Measurements from ENCODE around the gene N4BP2L2. TPM values are rescaled to one million over a fixed set of nuclear protein-coding genes. Genes with fewer than 3 reads are reported as not detected.

Gene N4BP2L2
- total and polyA plus RNA-seq, 2 of the 4 experiments (the other 2 are of a cell fraction) = 28.7 to 34.6 TPM

GRCh38 chr13:32553720-32554119, 15.1 kb upstream of the N4BP2L2 start:
- no peak overlapping the region for H3K27ac ChIP-seq (ENCODE audit: insufficient read depth, low read length)
- WGBS, 2 experiments (ENCODE audit: extremely low coverage in 2 of 2, insufficient read length in 1 of 2) = no CpG with 5 or more reads among the region's 1 CpG
- no peaks in the 10 kb centered on the region; the same call in 1 of the 2 replicates for H3K27me3 ChIP-seq (ENCODE audit: control insufficient read depth, insufficient read depth, low read length)
- no peak overlapping the region for H3K4ac ChIP-seq (ENCODE audit: low read depth, low read length)
- ATAC-seq (ENCODE audit: low read depth) (no peak), DNase-seq (no peak)
- no peak overlapping the region for H2BK15ac ChIP-seq (ENCODE audit: low read depth, low read length)
- H4K20me1 ChIP-seq (ENCODE audit: insufficient read depth, low read length) = no peaks in the 10 kb centered on the region
- H3K4me3 ChIP-seq (ENCODE audit: insufficient read depth, low read depth, low read length) = no peak overlapping the region
- H4K91ac ChIP-seq (ENCODE audit: insufficient read depth, low read depth, low read length) = no peak overlapping the region
- H3K79me1 ChIP-seq (ENCODE audit: low read depth in 1 of 2, low read length in 2 of 2) = no peaks in the 10 kb centered on the region
- H3K14ac ChIP-seq (replicated peaks; ENCODE audit: low read depth, low read length) = no peak overlapping the region
- no peak overlapping the region for H2BK20ac ChIP-seq (ENCODE audit: low read depth, low read length)
- H3K36me3 ChIP-seq (ENCODE audit: control insufficient read depth, insufficient read depth, low read length) = no peaks in the 10 kb centered on the region
- POLR2A ChIA-PET (ENCODE audit: unreplicated experiment) = interaction anchor here (0.7 kb wide), 1 partner anchor 112 kb away, joined by 5 read pairs; no protein-coding TSS in a partner anchor
- H3K18ac ChIP-seq (ENCODE audit: low read depth, low read length) = no peak overlapping the region
- no peaks in the 10 kb centered on the region for H3K9me1 ChIP-seq (ENCODE audit: insufficient read depth, low read length)
- H3K4me1 ChIP-seq (ENCODE audit: control insufficient read depth, insufficient read depth, low read length) = no peaks in the 10 kb centered on the region
- in situ Hi-C loops (cut with MboI; ENCODE audit: low sequenced_read_pairs) (no loop called here), intact Hi-C loops (cut with micrococcal nuclease) (no loop called here), dilution Hi-C loops (cut with HindIII; ENCODE audit: low sequenced_read_pairs, unreplicated experiment) (no loop called here)
- H3K23ac ChIP-seq (ENCODE audit: low read depth, low read length) = no peak overlapping the region; the same call in 1 of the 2 replicates
- no peak overlapping the region for H2BK5ac ChIP-seq (ENCODE audit: low read depth, low read length, poor library complexity, severe bottlenecking)
- no peak overlapping the region for H3K9ac ChIP-seq (ENCODE audit: low read depth, low read length)
- no peak overlapping the region for H3K56ac ChIP-seq (ENCODE audit: extremely low read depth, insufficient read depth, low read length)
- TF ChIP-seq BHLHE40 (IDR thresholded peaks at IDR 0.05; ENCODE audit: low read depth, low read length) = no peak
- TF ChIP-seq MXI1 (IDR thresholded peaks at IDR 0.05; ENCODE audit: borderline replicate concordance, low read depth, low read length) = no peak
- TF ChIP-seq NFE2L2 (IDR thresholded peaks at IDR 0.05; ENCODE audit: low read depth, low read length) = no peak
- TF ChIP-seq RAD21 (IDR thresholded peaks at IDR 0.05; ENCODE audit: low read length) = no peak
- no peak for TF ChIP-seq CTCF (conservative IDR thresholded peaks at IDR 0.05; ENCODE audit: low read depth, low read length)
- TF ChIP-seq CEBPB (IDR thresholded peaks at IDR 0.05; ENCODE audit: low read depth, low read length) = no peak
- no peak for TF ChIP-seq POLR2A (IDR thresholded peaks at IDR 0.05; ENCODE audit: low read depth, low read length)
- no peak for TF ChIP-seq RFX5 (IDR thresholded peaks at IDR 0.05; ENCODE audit: low read depth, low read length)
- no peak for TF ChIP-seq USF2 (IDR thresholded peaks at IDR 0.05; ENCODE audit: low read depth, low read length)
- no peak for TF ChIP-seq CHD1 (IDR thresholded peaks at IDR 0.05; ENCODE audit: low read depth, low read length)
- no peak for TF ChIP-seq MAFK (IDR thresholded peaks at IDR 0.05; ENCODE audit: low read depth, low read length)
- no peak for TF ChIP-seq ELK1 (IDR thresholded peaks at IDR 0.05; ENCODE audit: borderline replicate concordance, low read depth, low read length)
- TF ChIP-seq RCOR1 (IDR thresholded peaks at IDR 0.05; ENCODE audit: insufficient replicate concordance, low read length) = no peak
- no peak for TF ChIP-seq MAZ (IDR thresholded peaks at IDR 0.05; ENCODE audit: borderline replicate concordance, low read depth, low read length)
- no peak for TF ChIP-seq SMC3 (IDR thresholded peaks at IDR 0.05; ENCODE audit: low read depth, low read length)
- no peak for TF ChIP-seq FOS (IDR thresholded peaks at IDR 0.05; ENCODE audit: low read depth, low read length)
- no peak overlapping the region for H2AFZ ChIP-seq (replicated peaks; ENCODE audit: low read length, poor library complexity)
- H2AK9ac ChIP-seq (replicated peaks; ENCODE audit: low read depth, low read length, poor library complexity) = no peak overlapping the region
- H3K4me2 ChIP-seq (ENCODE audit: low read depth, low read length) = no peak overlapping the region
- BruUV-seq (replicated peaks) = no TSS peak
- H2AK5ac ChIP-seq (ENCODE audit: low read depth, low read length) = no peak overlapping the region
- no peaks in the 10 kb centered on the region for H3K9me3 ChIP-seq (ENCODE audit: control insufficient read depth, insufficient read depth, low read length)
- CTCF ChIA-PET = no interaction called here
- no peak overlapping the region for H4K5ac ChIP-seq (ENCODE audit: low read depth, low read length)
- H2BK120ac ChIP-seq (ENCODE audit: low read depth, low read length) = no peak overlapping the region
- H4K8ac ChIP-seq (ENCODE audit: low read depth in 2 of 2, low read length in 2 of 2) = no peak overlapping the region

Data from IMR-90 (cell line).